H1 (cell line): ENCODE data around the gene MOGAT3. TPM values are rescaled to one million over a fixed set of nuclear protein-coding genes. Genes with fewer than 3 reads are reported as not detected.

ENCODE experiments used
- CTCF ChIA-PET: fragments of 300-600 bp; sonication (Branson Sonifier 250); formaldehyde crosslinking; loops from one replicate; lab custom pipeline; 2021; ENCODE audit not compliant: partially characterized antibody; lab: Charles Lee
- POLR2A ChIA-PET: fragments of 300-600 bp; sonication (Branson Sonifier 250); formaldehyde crosslinking; loops from one replicate; lab custom pipeline; 2021; ENCODE audit warnings: inconsistent platforms; ENCODE audit not compliant: partially characterized antibody; lab: Charles Lee
- DNase-seq, 2 experiments: peaks; one replicate each; pipeline versions ENCODE4 v3.0.0 to v3.0.0-alpha.2; 2010 to 2022; ENCODE audit warnings: low spot score in 2 of 2, low read depth in 1 of 2, mixed read lengths in 1 of 2
- FAIRE-seq: peaks from 2 replicates; lab custom pipeline; 2011; peaks lifted over from hg19 to GRCh38; lab: Jason Lieb, UNC
- H2AFZ ChIP-seq: 2 replicates; pipeline ENCODE4 v1.8.1; 2012; ENCODE audit warnings: low read length, inconsistent platforms
- H2AK5ac ChIP-seq: 2 replicates; pipeline ENCODE4 v1.6.1; 2013; ENCODE audit warnings: low read depth, low read length
- H2BK120ac ChIP-seq: replicated peaks from 2 replicates; pipeline ENCODE3; 2013; ENCODE audit warnings: low read depth, low read length, inconsistent platforms
- H2BK12ac ChIP-seq: 2 replicates; pipeline ENCODE4 v1.6.1; 2013; ENCODE audit warnings: low read depth, low read length
- H2BK15ac ChIP-seq: 2 replicates; pipeline ENCODE4 v1.6.1; 2013; ENCODE audit warnings: low read length
- H2BK20ac ChIP-seq: 2 replicates; pipeline ENCODE4 v1.6.1; 2013; ENCODE audit warnings: low read length
- H2BK5ac ChIP-seq: 2 replicates; pipeline ENCODE4 v1.6.1; 2013; ENCODE audit warnings: low read depth, low read length
- H3K14ac ChIP-seq: 2 replicates; pipeline ENCODE4 v1.6.1; 2013; ENCODE audit warnings: inconsistent platforms; ENCODE audit not compliant: insufficient read length
- H3K18ac ChIP-seq: 2 replicates; pipeline ENCODE4 v1.6.1; 2013; ENCODE audit warnings: low read length; ENCODE audit errors: extremely low read depth
- H3K23ac ChIP-seq: 2 replicates; pipeline ENCODE4 v1.6.1; 2013; ENCODE audit warnings: inconsistent platforms; ENCODE audit not compliant: insufficient read length
- H3K23me2 ChIP-seq: 2 replicates; pipeline ENCODE4 v1.6.1; 2013; ENCODE audit warnings: low read depth, low read length
- H3K27ac ChIP-seq: 2 replicates; pipeline ENCODE4 v1.6.1; 2011; ENCODE audit warnings: low read depth, low read length, inconsistent platforms
- H3K27me3 ChIP-seq, 4 experiments: replicated peaks in 1 of 4; 1 replicate in 1 of 4; 2 replicates in 3 of 4; pipeline versions ENCODE4 v1.6.1 to v1.8.1; 2011 to 2013; ENCODE audit warnings: low read length in 3 of 4, mild to moderate bottlenecking in 3 of 4, inconsistent platforms in 2 of 4, mixed read lengths in 2 of 4, moderate library complexity in 1 of 4; ENCODE audit not compliant: control insufficient read depth in 3 of 4, insufficient read depth in 3 of 4; ENCODE audit errors: extremely low read depth in 1 of 4
- H3K36me3 ChIP-seq, 4 experiments: 2 replicates each; pipeline versions ENCODE4 v1.6.1 to v1.8.1; 2011 to 2013; ENCODE audit warnings: mild to moderate bottlenecking in 4 of 4, low read length in 3 of 4, moderate library complexity in 2 of 4, control low read depth in 1 of 4, inconsistent platforms in 1 of 4; ENCODE audit not compliant: insufficient read depth in 4 of 4, control insufficient read depth in 2 of 4
- H3K4ac ChIP-seq: replicated peaks from 2 replicates; pipeline ENCODE3; 2013; ENCODE audit warnings: low read length, low read depth, mixed read lengths, inconsistent platforms; ENCODE audit not compliant: insufficient read length
- H3K4me1 ChIP-seq, 4 experiments: replicated peaks in 1 of 4; 1 replicate in 1 of 4; 2 replicates in 3 of 4; pipeline versions ENCODE4 v1.6.1 to v1.8.1; 2011 to 2013; ENCODE audit warnings: low read length in 3 of 4, inconsistent platforms in 2 of 4, mixed read lengths in 1 of 4; ENCODE audit not compliant: insufficient read depth in 4 of 4, control insufficient read depth in 3 of 4
- H3K4me2 ChIP-seq, 2 experiments: 2 replicates each; pipeline versions ENCODE4 v1.6.1 to v1.8.1; 2011 to 2013; ENCODE audit warnings: low read depth in 2 of 2, low read length in 2 of 2, control low read depth in 1 of 2, inconsistent platforms in 1 of 2, mild to moderate bottlenecking in 1 of 2; ENCODE audit not compliant: insufficient read depth in 1 of 2
- H3K4me3 ChIP-seq, 4 experiments: fragments of 200-600, 300-600 bp in 1 of 4; sonication (generic), shearing (Covaris generic), sonication (Bioruptor Twin) in 1 of 4; 2 replicates each; pipeline versions ENCODE4 v1.5.1 to v1.8.1; 2011 to 2016; ENCODE audit warnings: low read length in 4 of 4, low read depth in 3 of 4, control low read depth in 2 of 4, inconsistent platforms in 2 of 4, mild to moderate bottlenecking in 2 of 4, mixed read lengths in 1 of 4, moderate library complexity in 1 of 4; ENCODE audit not compliant: insufficient read depth in 2 of 4; ENCODE audit errors: extremely low read depth in 1 of 4
- H3K56ac ChIP-seq: replicated peaks from 2 replicates; pipeline ENCODE3; 2013; ENCODE audit warnings: low read depth, mild to moderate bottlenecking, mixed read lengths, low read length, inconsistent platforms; ENCODE audit not compliant: insufficient read length
- H3K79me1 ChIP-seq: 2 replicates; pipeline ENCODE4 v1.6.1; 2013; ENCODE audit warnings: low read depth, low read length, control low read depth
- H3K79me2 ChIP-seq, 2 experiments: 2 replicates each; pipeline versions ENCODE4 v1.6.1 to v1.8.1; 2012 to 2013; ENCODE audit warnings: low read length in 2 of 2, mild to moderate bottlenecking in 2 of 2, inconsistent platforms in 1 of 2; ENCODE audit not compliant: insufficient read depth in 2 of 2, control insufficient read depth in 1 of 2
- H3K9ac ChIP-seq, 4 experiments: replicated peaks in 1 of 4; 1 replicate in 1 of 4; 2 replicates in 3 of 4; pipeline versions ENCODE4 v1.6.1 to v1.8.1; 2011 to 2013; ENCODE audit warnings: low read depth in 3 of 4, low read length in 3 of 4, control low read depth in 2 of 4, mild to moderate bottlenecking in 2 of 4, moderate library complexity in 2 of 4, inconsistent platforms in 1 of 4; ENCODE audit errors: extremely low read depth in 1 of 4
- H3K9me3 ChIP-seq, 2 experiments: 2 replicates each; pipeline versions ENCODE4 v1.6.1 to v1.8.1; 2012 to 2013; ENCODE audit warnings: mild to moderate bottlenecking in 2 of 2, moderate library complexity in 2 of 2, control low read depth in 1 of 2, inconsistent platforms in 1 of 2, low read depth in 1 of 2, low read length in 1 of 2, mixed read lengths in 1 of 2; ENCODE audit not compliant: insufficient read depth in 2 of 2
- H4K20me1 ChIP-seq, 2 experiments: replicated peaks in 1 of 2; 2 replicates each; pipeline versions ENCODE3 to v1.8.1; 2011 to 2013; ENCODE audit warnings: inconsistent platforms in 2 of 2, low read length in 2 of 2, mild to moderate bottlenecking in 1 of 2; ENCODE audit not compliant: insufficient read depth in 2 of 2, control insufficient read depth in 1 of 2
- H4K5ac ChIP-seq: 2 replicates; pipeline ENCODE4 v1.6.1; 2013; ENCODE audit warnings: low read length, low read depth, mixed read lengths, inconsistent platforms; ENCODE audit not compliant: insufficient read length
- H4K8ac ChIP-seq: 2 replicates; pipeline ENCODE4 v1.8.0; 2013; ENCODE audit warnings: mild to moderate bottlenecking, moderate library complexity, low read length, inconsistent platforms; ENCODE audit not compliant: insufficient read depth; ENCODE audit errors: extremely low read depth
- H4K91ac ChIP-seq: replicated peaks from 2 replicates; pipeline ENCODE3; 2013; ENCODE audit warnings: low read length, mixed read lengths, inconsistent platforms; ENCODE audit not compliant: insufficient read length
- BCL11A ChIP-seq, 2 experiments: IDR thresholded peaks; one replicate each; pipeline ENCODE4 v1.6.1; 2011; ENCODE audit warnings: low read depth in 2 of 2, low read length in 2 of 2, mild to moderate bottlenecking in 2 of 2
- CHD1 ChIP-seq: IDR thresholded peaks from 2 replicates; pipeline ENCODE4 v1.6.1; 2012; ENCODE audit warnings: low read depth, low read length, improper control_type of control experiment
- CTCF ChIP-seq, 3 experiments: IDR thresholded peaks; 1 replicate in 2 of 3; 2 replicates in 1 of 3; pipeline versions ENCODE4 v1.5.1 to v1.6.1; 2011; ENCODE audit warnings: low read length in 3 of 3, mild to moderate bottlenecking in 3 of 3, inconsistent platforms in 2 of 3, low read depth in 1 of 3, moderate library complexity in 1 of 3; ENCODE audit not compliant: insufficient read depth in 1 of 3; ENCODE audit errors: control extremely low read depth in 1 of 3
- POLR2AphosphoS5 ChIP-seq: IDR thresholded peaks from 2 replicates; pipeline ENCODE4 v1.6.1; 2011; ENCODE audit warnings: low read depth, low read length
- RAD21 ChIP-seq, 2 experiments: IDR thresholded peaks in 1 of 2; conservative IDR thresholded peaks in 1 of 2; 2 replicates each; pipeline ENCODE4 v1.6.1; 2011; ENCODE audit warnings: low read depth in 2 of 2, low read length in 2 of 2, improper control_type of control experiment in 1 of 2, inconsistent platforms in 1 of 2, mild to moderate bottlenecking in 1 of 2, moderate library complexity in 1 of 2
- SIN3A ChIP-seq, 2 experiments: IDR thresholded peaks in 1 of 2; conservative IDR thresholded peaks in 1 of 2; 2 replicates each; pipeline ENCODE4 v1.6.1; 2011 to 2012; ENCODE audit warnings: low read length in 2 of 2, improper control_type of control experiment in 1 of 2, low read depth in 1 of 2, mild to moderate bottlenecking in 1 of 2
- SIRT6 ChIP-seq: IDR thresholded peaks from one replicate; pipeline ENCODE4 v1.7.1; 2012; ENCODE audit warnings: low read length, inconsistent platforms
- TEAD4 ChIP-seq: IDR thresholded peaks from 2 replicates; pipeline ENCODE4 v1.6.1; 2012; ENCODE audit warnings: low read depth, low read length, inconsistent platforms, mixed read lengths
- WGBS, 2 experiments: shearing (Covaris generic) in 1 of 2; methylation state at CpG; one replicate each; pipeline versions ENCODE4 v1.1.6 to v1.1.7; 2013 to 2015; ENCODE audit warnings: low lambda C conversion rate in 2 of 2, mixed read lengths in 2 of 2, inconsistent platforms in 1 of 2, low coverage in 1 of 2, missing lambda C conversion rate in 1 of 2; ENCODE audit not compliant: insufficient replicate concordance in 2 of 2, insufficient coverage in 1 of 2, insufficient read length in 1 of 2; ENCODE audit errors: extremely low coverage in 1 of 2, missing lambda C conversion rate in 1 of 2; 5-methylcytosine and 5-hydroxymethylcytosine counted together
- polyA plus RNA-seq, 7 experiments: library from polyadenylated mRNA; depleted of rRNA in 3 of 7; stranded (reverse) in 5 of 7; unstranded in 2 of 7; fragments of >200 nt in 5 of 7; fragments of 200-250 nt in 2 of 7; gene quantifications; 1 replicate in 5 of 7; 2 replicates in 1 of 7; 4 replicates in 1 of 7; pipeline versions ENCODE4 v1.2.1 to v1.2.3, GENCODE V29; 2011 to 2013; ENCODE audit warnings: missing spikeins in 2 of 7, mixed read lengths in 2 of 7
- total RNA-seq: library from RNA; stranded (reverse); fragmentation: NEBNext Ultra II Directional; extraction: Animal tissue kit (Norgen Biotek cat#: 25700); gene quantifications from 2 replicates; pipeline ENCODE4 v1.2.1, GENCODE V29; 2021

Gene MOGAT3
- total and polyA plus RNA-seq, 2 of the 8 experiments (the other 6 are each of a cell fraction or from before 2014, with no cell fraction given), result 0.21 to 0.82 TPM

GRCh38 chr7:101235050-101235449 lies 34.2 kb upstream of the MOGAT3 start:
- Histone ChIP-seq H3K18ac (no peak overlapping the region), H3K9ac (no peak overlapping the region), H3K4me1 (peaks cover 0 to 24% (median 12%) of the 10 kb centered on the region in 4 experiments; a peak in 6 of 7 replicates), H2BK15ac (0 out of 2 replicates have a peak overlapping the region, but pooled peaks have one; percentile 75), H2BK12ac (0 out of 2 replicates have a peak overlapping the region, but pooled peaks have one; percentile 9), H2AK5ac (no peak overlapping the region), H3K79me2 (no peaks in the 10 kb centered on the region), H3K14ac (no peak overlapping the region), H4K91ac (no peak overlapping the region), H3K23me2 (peaks cover 6% of the 10 kb centered on the region; the same call in 1 of the 2 replicates), H3K4me3 (no peak overlapping the region), H2BK120ac (no peak overlapping the region), H3K4ac (no peak overlapping the region), H3K9me3 (no peaks in the 10 kb centered on the region), H3K4me2 (no peak overlapping the region), H4K8ac (no peak overlapping the region), H3K36me3 (no peaks in the 10 kb centered on the region; a peak in 3 of 8 replicates), H3K23ac (no peak overlapping the region), H4K20me1 (peaks cover 0 to 11% of the 10 kb centered on the region in 2 experiments), H3K79me1 (no peaks in the 10 kb centered on the region), H3K56ac (no peak overlapping the region), H4K5ac (no peak overlapping the region), H2AFZ (no peak overlapping the region), H2BK20ac (no peak overlapping the region), H2BK5ac (no peak overlapping the region), H3K27ac (no peak overlapping the region), H3K27me3 (no peaks in the 10 kb centered on the region)
- DNase-seq (peak in 1 of 2 experiments; percentile 63), FAIRE-seq (no peak)
- ChIA-PET POLR2A (interaction anchor here (0.7 to 3.9 kb wide), 7 partner anchors 8 to 71 kb away, joined by 3 to 23 read pairs (median 4); partner anchors contain the start of gene FIS1), CTCF (interaction anchor here (0.6 to 6.5 kb wide), 23 partner anchors 9 to 272 kb away, joined by 3 to 69 read pairs (median 4); partner anchors contain the start of genes FIS1, PLOD3 and ZNHIT1)
- WGBS, 2 experiments, result 74% methylated on average over 11 of the region's 11 CpGs; no CpG with 5 or more reads in 1 of the 2 experiments
- peak in 2 of 3 experiments; percentile 73; a peak in 3 of 4 replicates for TF ChIP-seq CTCF (IDR thresholded peaks at IDR 0.05; ENCODE audit: control extremely low read depth in 1 of 3, insufficient read depth in 1 of 3, low read depth in 1 of 3, low read length in 3 of 3)
- no peak for TF ChIP-seq POLR2AphosphoS5
- TF ChIP-seq BCL11A (IDR thresholded peaks at IDR 0.05; ENCODE audit: low read depth in 2 of 2, low read length in 2 of 2), result no peak
- TF ChIP-seq TEAD4, result no peak
- TF ChIP-seq SIRT6, result no peak
- TF ChIP-seq CHD1, result no peak
- no peak for TF ChIP-seq SIN3A (conservative IDR thresholded peaks at IDR 0.05 in 1 of 2, IDR thresholded peaks at IDR 0.05 in 1 of 2; ENCODE audit: low read depth in 1 of 2, low read length in 2 of 2)
- TF ChIP-seq RAD21 (IDR thresholded peaks at IDR 0.05 in 1 of 2, conservative IDR thresholded peaks at IDR 0.05 in 1 of 2; ENCODE audit: low read depth in 2 of 2, low read length in 2 of 2), result peak; percentile 69 to 78
- TF ChIP-seq, all 59 proteins: peak for 2
